ENCODE data around the gene NAT8L.

DNA sequence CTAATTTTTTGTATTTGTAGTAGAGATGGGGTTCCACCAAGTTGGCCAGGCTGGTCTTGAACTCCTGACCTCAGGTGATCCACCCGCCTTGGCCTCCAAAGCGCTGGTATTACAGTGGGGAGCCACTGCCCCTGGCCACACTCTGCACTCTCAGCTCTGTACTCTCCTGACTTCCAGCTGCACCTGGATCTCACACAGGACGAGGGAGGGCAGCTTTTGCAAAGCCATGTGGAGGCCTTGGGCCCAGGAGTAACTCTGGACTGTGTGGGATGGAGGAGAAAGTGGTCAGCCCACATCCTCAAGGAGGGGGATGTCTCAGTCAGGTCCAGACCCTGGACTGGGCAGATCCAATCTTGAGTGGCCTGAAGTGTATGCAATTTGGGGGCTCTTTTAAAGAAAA lies 23.0 kb downstream of the NAT8L start:
- TF ChIP-seq, protein P1, sequence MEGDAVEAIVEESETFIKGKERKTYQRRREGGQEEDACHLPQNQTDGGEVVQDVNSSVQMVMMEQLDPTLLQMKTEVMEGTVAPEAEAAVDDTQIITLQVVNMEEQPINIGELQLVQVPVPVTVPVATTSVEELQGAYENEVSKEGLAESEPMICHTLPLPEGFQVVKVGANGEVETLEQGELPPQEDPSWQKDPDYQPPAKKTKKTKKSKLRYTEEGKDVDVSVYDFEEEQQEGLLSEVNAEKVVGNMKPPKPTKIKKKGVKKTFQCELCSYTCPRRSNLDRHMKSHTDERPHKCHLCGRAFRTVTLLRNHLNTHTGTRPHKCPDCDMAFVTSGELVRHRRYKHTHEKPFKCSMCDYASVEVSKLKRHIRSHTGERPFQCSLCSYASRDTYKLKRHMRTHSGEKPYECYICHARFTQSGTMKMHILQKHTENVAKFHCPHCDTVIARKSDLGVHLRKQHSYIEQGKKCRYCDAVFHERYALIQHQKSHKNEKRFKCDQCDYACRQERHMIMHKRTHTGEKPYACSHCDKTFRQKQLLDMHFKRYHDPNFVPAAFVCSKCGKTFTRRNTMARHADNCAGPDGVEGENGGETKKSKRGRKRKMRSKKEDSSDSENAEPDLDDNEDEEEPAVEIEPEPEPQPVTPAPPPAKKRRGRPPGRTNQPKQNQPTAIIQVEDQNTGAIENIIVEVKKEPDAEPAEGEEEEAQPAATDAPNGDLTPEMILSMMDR (IDR thresholded peaks at IDR 0.05; ENCODE audit: extremely low read depth in 1 of 2, insufficient read depth in 1 of 2, low read depth in 1 of 2, low read length in 2 of 2): no peak
- no peak for TF ChIP-seq POLR2A (IDR thresholded peaks at IDR 0.05; ENCODE audit: low read depth, low read length)

Measured in endothelial cell of umbilical vein (primary cell).